Measurements from ENCODE around the gene ARID5B. TPM values are rescaled to one million over a fixed set of nuclear protein-coding genes. Genes with fewer than 3 reads are reported as not detected.

ARID5B gene
- total RNA-seq, 1 experiment from 2014 or later: 0.04 TPM

DNA sequence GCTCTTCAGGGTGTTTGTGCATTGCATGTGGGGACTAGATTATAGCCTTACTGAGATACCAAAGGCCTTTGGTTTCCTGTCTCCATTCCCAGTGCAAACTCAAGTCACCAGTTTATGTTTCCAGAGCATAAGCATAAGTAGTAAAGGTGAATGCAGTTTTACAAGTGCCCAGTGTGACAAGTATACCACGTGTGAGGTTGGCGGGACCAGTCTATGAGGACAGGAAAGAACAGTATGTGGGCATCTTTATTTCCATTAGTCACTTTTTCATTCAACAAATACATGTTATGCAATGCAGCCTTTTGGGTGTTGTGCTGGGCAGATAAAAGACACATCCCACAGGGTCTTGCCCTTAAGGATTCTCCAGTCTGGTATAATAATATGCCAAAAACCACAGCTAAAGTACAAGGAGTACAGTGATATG is 146.5 kb downstream of the ARID5B start:
- Histone ChIP-seq H3K9me3 (ENCODE audit: control insufficient read depth, low read depth, low read length) (no peaks in the 10 kb centered on the region), H3K27ac (ENCODE audit: insufficient read length, low read depth, low read length) (no peak overlapping the region), H4K5ac (ENCODE audit: insufficient read length, low read depth, low read length) (no peak overlapping the region), H2BK12ac (ENCODE audit: insufficient read length, low read depth, low read length) (no peak overlapping the region), H2AK5ac (ENCODE audit: insufficient read length, low read length) (no peak overlapping the region), H3K4me1 (ENCODE audit: insufficient read depth, low read length) (peaks cover 8% of the 10 kb centered on the region; the same call in 1 of the 2 replicates), H3K56ac (ENCODE audit: insufficient read length, low read depth, low read length) (no peak overlapping the region), H3K79me2 (ENCODE audit: insufficient read depth, low read length) (no peaks in the 10 kb centered on the region), H2BK15ac (ENCODE audit: low read depth, low read length) (no peak overlapping the region), H3K27me3 (ENCODE audit: insufficient read depth, low read length) (no peaks in the 10 kb centered on the region), H3K4me2 (ENCODE audit: insufficient read depth, insufficient read length, low read length) (no peak overlapping the region), H3K18ac (ENCODE audit: insufficient read length, low read depth, low read length) (no peak overlapping the region), H4K8ac (replicated peaks; ENCODE audit: insufficient read length, low read depth, low read length) (no peak overlapping the region), H2BK20ac (ENCODE audit: low read depth, low read length, poor library complexity, severe bottlenecking) (no peak overlapping the region), H3T11ph (ENCODE audit: low read length) (no peak overlapping the region), H3K23ac (ENCODE audit: insufficient read length, low read depth, low read length) (no peak overlapping the region), H3K9ac (ENCODE audit: extremely low read depth, insufficient read length, low read length) (no peak overlapping the region), H2BK5ac (ENCODE audit: insufficient read length, low read length) (no peak overlapping the region), H3K14ac (ENCODE audit: insufficient read depth, low read length) (no peak overlapping the region), H3K79me1 (ENCODE audit: insufficient read depth, low read depth, low read length, poor library complexity, severe bottlenecking) (no peaks in the 10 kb centered on the region), H3K23me2 (ENCODE audit: insufficient read length, low read depth, low read length, poor library complexity, severe bottlenecking) (peaks cover 4% of the 10 kb centered on the region), H3K4ac (ENCODE audit: low read depth, low read length) (no peak overlapping the region), H4K20me1 (ENCODE audit: control insufficient read depth, insufficient read depth, insufficient read length) (no peaks in the 10 kb centered on the region), H4K91ac (ENCODE audit: insufficient read length, low read depth, low read length) (no peak overlapping the region), H2BK120ac (ENCODE audit: low read depth, low read length, poor library complexity, severe bottlenecking) (no peak overlapping the region), H2AFZ (ENCODE audit: low read length) (no peak overlapping the region)
- TF ChIP-seq, protein P1, sequence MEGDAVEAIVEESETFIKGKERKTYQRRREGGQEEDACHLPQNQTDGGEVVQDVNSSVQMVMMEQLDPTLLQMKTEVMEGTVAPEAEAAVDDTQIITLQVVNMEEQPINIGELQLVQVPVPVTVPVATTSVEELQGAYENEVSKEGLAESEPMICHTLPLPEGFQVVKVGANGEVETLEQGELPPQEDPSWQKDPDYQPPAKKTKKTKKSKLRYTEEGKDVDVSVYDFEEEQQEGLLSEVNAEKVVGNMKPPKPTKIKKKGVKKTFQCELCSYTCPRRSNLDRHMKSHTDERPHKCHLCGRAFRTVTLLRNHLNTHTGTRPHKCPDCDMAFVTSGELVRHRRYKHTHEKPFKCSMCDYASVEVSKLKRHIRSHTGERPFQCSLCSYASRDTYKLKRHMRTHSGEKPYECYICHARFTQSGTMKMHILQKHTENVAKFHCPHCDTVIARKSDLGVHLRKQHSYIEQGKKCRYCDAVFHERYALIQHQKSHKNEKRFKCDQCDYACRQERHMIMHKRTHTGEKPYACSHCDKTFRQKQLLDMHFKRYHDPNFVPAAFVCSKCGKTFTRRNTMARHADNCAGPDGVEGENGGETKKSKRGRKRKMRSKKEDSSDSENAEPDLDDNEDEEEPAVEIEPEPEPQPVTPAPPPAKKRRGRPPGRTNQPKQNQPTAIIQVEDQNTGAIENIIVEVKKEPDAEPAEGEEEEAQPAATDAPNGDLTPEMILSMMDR (conservative IDR thresholded peaks at IDR 0.05): no peak
- DNase-seq: no peak
- peaks cover 49 to 54% of the 10 kb centered on the region in 2 experiments for H3K4me1 Mint-ChIP-seq
- no peak overlapping the region for H3K4me3 Mint-ChIP-seq
- H3K27me3 Mint-ChIP-seq (ENCODE audit: low read depth): peaks cover 26% of the 10 kb centered on the region
- no peak overlapping the region; a peak in 1 of 7 replicates for H3K27ac Mint-ChIP-seq
- no peaks in the 10 kb centered on the region; a peak in 1 of 7 replicates for H3K36me3 Mint-ChIP-seq (ENCODE audit: insufficient read depth in 1 of 3, low read depth in 3 of 3)
- no peaks in the 10 kb centered on the region; a peak in 1 of 5 replicates for H3K9me3 Mint-ChIP-seq
- no CpG with 5 or more reads among the region's 2 CpGs for WGBS (ENCODE audit: extremely low coverage, insufficient read length, low lambda C conversion rate)
